SU-DHL-6 (cell line): ENCODE data around the gene EIF4H.

Experiments used
- H2AFZ ChIP-seq: fragments of 200-600 bp; sonication (generic); 2 replicates; pipeline ENCODE4 v1.6.1; 2014; ENCODE audit warnings: low read depth, mild to moderate bottlenecking, moderate library complexity, mixed read lengths, antibody characterized with exemption, low read length; ENCODE audit not compliant: severe bottlenecking
- H3F3A ChIP-seq: fragments of 200-600 bp; shearing (Covaris generic); 2 replicates; pipeline ENCODE4 v1.6.0; 2016; ENCODE audit warnings: antibody characterized with exemption, mild to moderate bottlenecking; ENCODE audit not compliant: insufficient read depth
- H3K27ac ChIP-seq: fragments of 200-600 bp; sonication (generic); 2 replicates; pipeline ENCODE4 v1.5.1; 2016; ENCODE audit warnings: low read depth, mild to moderate bottlenecking, low read length, moderate library complexity, mixed read lengths
- H3K27me3 ChIP-seq: fragments of 200-600 bp; sonication (generic), shearing (Covaris generic); 2 replicates; pipeline ENCODE4 v1.6.0; 2014; ENCODE audit warnings: mild to moderate bottlenecking, low read length
- H3K36me3 ChIP-seq: fragments of 200-600 bp; sonication (generic); 2 replicates; pipeline ENCODE4 v1.6.1; 2014; ENCODE audit warnings: mild to moderate bottlenecking, low read length, mixed read lengths
- H3K4me2 ChIP-seq: fragments of 300-600, 200-600 bp; shearing (Covaris generic), sonication (generic); 2 replicates; pipeline ENCODE4 v1.6.0; 2014; ENCODE audit warnings: low read length, low read depth, mild to moderate bottlenecking; ENCODE audit not compliant: poor library complexity, severe bottlenecking
- H3K4me3 ChIP-seq: fragments of 200-600 bp; sonication (generic); 2 replicates; pipeline ENCODE4 v1.5.1; 2014; ENCODE audit warnings: antibody characterized with exemption, low read length, mild to moderate bottlenecking, mixed read lengths; ENCODE audit not compliant: insufficient read depth, poor library complexity, severe bottlenecking
- H3K79me2 ChIP-seq: fragments of 200-600 bp; sonication (generic); 2 replicates; pipeline ENCODE4 v1.6.1; 2014; ENCODE audit warnings: mild to moderate bottlenecking, low read length, moderate library complexity; ENCODE audit not compliant: insufficient read depth
- H3K9ac ChIP-seq: fragments of 200-600 bp; sonication (generic); 2 replicates; pipeline ENCODE4 v1.7.0; 2014; ENCODE audit warnings: mild to moderate bottlenecking, low read length
- H3K9me2 ChIP-seq: fragments of 200-600 bp; sonication (generic); replicated peaks from 2 replicates; pipeline ENCODE4 v1.6.1; 2014; ENCODE audit warnings: low read length; ENCODE audit not compliant: insufficient read depth
- H3K9me3 ChIP-seq: fragments of 200-600 bp; sonication (generic); 2 replicates; pipeline ENCODE4 v1.6.1; 2014; ENCODE audit warnings: low read length, mixed read lengths; ENCODE audit not compliant: insufficient read depth
- H4K20me1 ChIP-seq: fragments of 200-600 bp; sonication (generic); 2 replicates; pipeline ENCODE4 v1.6.1; 2014; ENCODE audit warnings: low read depth, mild to moderate bottlenecking, antibody characterized with exemption, low read length, moderate library complexity, mixed read lengths
- EZH2phosphoT487 ChIP-seq: fragments of 200-600 bp; sonication (generic), shearing (Covaris generic); conservative IDR thresholded peaks from 2 replicates; pipeline ENCODE4 v1.6.1; 2018; ENCODE audit warnings: mild to moderate bottlenecking, antibody characterized with exemption, low read length, moderate library complexity, mixed read lengths
- TF ChIP-seq, protein P1 (sequence below): fragments of 200-600 bp; sonication (generic); IDR thresholded peaks from one replicate; pipeline ENCODE4 v1.5.1; 2017; ENCODE audit warnings: antibody characterized with exemption, mild to moderate bottlenecking, low read length, moderate library complexity; ENCODE audit not compliant: insufficient read depth, poor library complexity, severe bottlenecking

EIF4H gene

DNA sequence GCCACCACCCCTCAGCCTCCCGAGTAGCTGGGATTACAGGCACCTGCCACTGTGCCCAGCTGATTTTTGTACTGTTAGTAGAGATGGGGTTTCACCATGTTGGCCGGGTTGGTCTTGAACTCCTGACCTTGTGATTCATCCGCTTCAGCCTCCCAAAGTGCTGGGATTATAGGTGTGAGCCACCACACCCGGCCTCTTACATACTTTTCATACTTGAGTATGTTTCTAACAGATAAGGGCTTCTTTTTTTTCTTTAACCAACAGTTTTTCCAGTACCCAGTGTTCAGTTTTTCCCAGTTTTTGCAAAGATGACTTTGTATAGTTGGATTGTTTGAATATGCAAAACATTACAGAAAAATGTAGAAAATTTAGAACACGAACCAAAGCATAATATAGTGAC is 7.7 kb downstream of the EIF4H start:
- peaks cover 77% of the 10 kb centered on the region for H4K20me1 ChIP-seq
- H3K9me3 ChIP-seq = no peaks in the 10 kb centered on the region
- H3F3A ChIP-seq = 0 out of 2 replicates have a peak, but pooled peaks cover 6% of the 10 kb centered on the region
- H3K79me2 ChIP-seq = peaks cover 100% of the 10 kb centered on the region
- no peak overlapping the region for H3K9ac ChIP-seq
- no peak for TF ChIP-seq EZH2phosphoT487
- TF ChIP-seq, protein P1, sequence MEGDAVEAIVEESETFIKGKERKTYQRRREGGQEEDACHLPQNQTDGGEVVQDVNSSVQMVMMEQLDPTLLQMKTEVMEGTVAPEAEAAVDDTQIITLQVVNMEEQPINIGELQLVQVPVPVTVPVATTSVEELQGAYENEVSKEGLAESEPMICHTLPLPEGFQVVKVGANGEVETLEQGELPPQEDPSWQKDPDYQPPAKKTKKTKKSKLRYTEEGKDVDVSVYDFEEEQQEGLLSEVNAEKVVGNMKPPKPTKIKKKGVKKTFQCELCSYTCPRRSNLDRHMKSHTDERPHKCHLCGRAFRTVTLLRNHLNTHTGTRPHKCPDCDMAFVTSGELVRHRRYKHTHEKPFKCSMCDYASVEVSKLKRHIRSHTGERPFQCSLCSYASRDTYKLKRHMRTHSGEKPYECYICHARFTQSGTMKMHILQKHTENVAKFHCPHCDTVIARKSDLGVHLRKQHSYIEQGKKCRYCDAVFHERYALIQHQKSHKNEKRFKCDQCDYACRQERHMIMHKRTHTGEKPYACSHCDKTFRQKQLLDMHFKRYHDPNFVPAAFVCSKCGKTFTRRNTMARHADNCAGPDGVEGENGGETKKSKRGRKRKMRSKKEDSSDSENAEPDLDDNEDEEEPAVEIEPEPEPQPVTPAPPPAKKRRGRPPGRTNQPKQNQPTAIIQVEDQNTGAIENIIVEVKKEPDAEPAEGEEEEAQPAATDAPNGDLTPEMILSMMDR = no peak
- H3K4me3 ChIP-seq = no peak overlapping the region
- no peak overlapping the region for H3K27ac ChIP-seq
- peaks cover 19% of the 10 kb centered on the region; the same call in 1 of the 2 replicates for H3K36me3 ChIP-seq
- no peaks in the 10 kb centered on the region for H3K27me3 ChIP-seq
- no peak overlapping the region for H2AFZ ChIP-seq
- H3K9me2 ChIP-seq = no peaks in the 10 kb centered on the region
- no peak overlapping the region for H3K4me2 ChIP-seq

DNA sequence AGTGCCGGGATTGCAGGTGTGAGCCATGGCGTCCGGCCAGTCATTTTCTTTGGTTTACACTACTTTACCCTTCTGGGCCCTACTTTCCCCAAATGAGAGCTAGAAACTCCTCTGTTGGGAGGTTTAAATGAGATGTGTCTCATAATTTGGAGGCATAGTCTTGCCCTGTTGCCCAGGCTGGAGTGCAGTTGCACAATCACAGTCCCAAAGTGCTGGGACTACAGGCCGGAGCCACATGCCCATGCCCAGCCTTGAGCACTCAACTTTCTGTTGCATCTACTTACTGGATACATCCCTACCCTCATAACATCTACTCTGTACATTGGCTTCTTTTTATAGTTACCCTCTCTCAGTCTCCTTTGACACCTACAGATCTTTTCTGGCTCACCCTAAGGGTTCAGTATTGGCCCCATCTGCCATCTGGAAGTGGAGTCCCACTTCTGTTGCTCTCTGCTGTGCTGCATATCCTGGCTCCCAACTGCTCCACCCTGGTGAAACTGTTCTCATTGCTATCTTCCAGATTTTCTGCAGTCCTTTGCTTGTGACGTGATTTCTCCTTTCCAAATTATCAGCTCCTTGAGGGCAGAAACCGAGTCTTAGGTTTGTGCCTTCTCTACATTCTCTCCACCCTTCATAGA is 8.4 kb downstream of the EIF4H start:
- Histone ChIP-seq H3K27ac (no peak overlapping the region), H3K4me2 (no peak overlapping the region), H3F3A (0 out of 2 replicates have a peak, but pooled peaks cover 6% of the 10 kb centered on the region), H3K9me2 (no peaks in the 10 kb centered on the region), H3K9ac (no peak overlapping the region), H2AFZ (no peak overlapping the region), H3K4me3 (no peak overlapping the region), H4K20me1 (peaks cover 77% of the 10 kb centered on the region), H3K36me3 (peaks cover 18% of the 10 kb centered on the region; the same call in 1 of the 2 replicates), H3K27me3 (no peaks in the 10 kb centered on the region), H3K79me2 (peaks cover 100% of the 10 kb centered on the region), H3K9me3 (no peaks in the 10 kb centered on the region)
- TF ChIP-seq EZH2phosphoT487 = no peak

DNA sequence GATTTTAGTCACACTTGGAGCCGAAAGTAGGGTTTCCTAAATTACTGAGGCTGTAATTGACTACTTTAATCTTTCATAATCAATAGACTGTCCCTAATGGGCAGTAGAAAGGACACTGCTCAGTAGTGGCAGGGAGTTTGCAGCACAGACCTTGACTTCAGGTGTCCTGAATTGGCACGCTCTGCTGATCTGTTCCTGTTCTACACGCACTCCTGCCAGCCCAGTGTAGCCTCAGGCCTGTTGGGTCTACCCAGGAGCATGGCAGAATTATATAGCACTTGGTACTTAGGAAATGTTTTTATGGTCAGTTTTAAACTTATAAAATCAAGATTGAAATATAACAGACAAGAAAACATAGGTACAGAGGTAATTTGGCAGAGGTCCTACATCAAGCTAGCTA is 9.0 kb downstream of the EIF4H start:
- Histone ChIP-seq H3K4me2 (no peak overlapping the region), H4K20me1 (peaks cover 77% of the 10 kb centered on the region), H3K4me3 (no peak overlapping the region), H3K9me2 (no peaks in the 10 kb centered on the region), H3K27me3 (no peaks in the 10 kb centered on the region), H3K9me3 (no peaks in the 10 kb centered on the region), H3F3A (0 out of 2 replicates have a peak, but pooled peaks cover 6% of the 10 kb centered on the region), H3K27ac (no peak overlapping the region; the same call in 1 of the 2 replicates), H3K9ac (no peak overlapping the region), H2AFZ (no peak overlapping the region), H3K79me2 (peaks cover 100% of the 10 kb centered on the region), H3K36me3 (peaks cover 21% of the 10 kb centered on the region; the same call in 1 of the 2 replicates)
- TF ChIP-seq EZH2phosphoT487 = no peak
- TF ChIP-seq, protein P1 = no peak
